Epithelial cell of proximal tubule (primary cell): Measurements from ENCODE around the gene FAM124B. TPM values are rescaled to one million over a fixed set of nuclear protein-coding genes. Genes with fewer than 3 reads are reported as not detected.

Experiments used
- DNase-seq: peaks from one replicate; pipeline ENCODE4 v3.0.0-alpha.2; 2011; ENCODE audit warnings: low read depth
- H3K4me3 ChIP-seq: 2 replicates; pipeline ENCODE4 v1.5.1; 2011; ENCODE audit warnings: low read depth, mild to moderate bottlenecking, low read length
- total RNA-seq: library from RNA; depleted of rRNA; stranded (reverse); fragments of >200 nt; gene quantifications from 2 replicates; pipeline ENCODE4 v1.2.3, GENCODE V29; 2015
- TF ChIP-seq, protein P1 (sequence below): conservative IDR thresholded peaks from 2 replicates; pipeline ENCODE4 v1.5.1; 2012; ENCODE audit warnings: low read depth, mild to moderate bottlenecking, low read length

FAM124B gene
- total RNA-seq, 1 donor from 2014 or later = not detected

DNA sequence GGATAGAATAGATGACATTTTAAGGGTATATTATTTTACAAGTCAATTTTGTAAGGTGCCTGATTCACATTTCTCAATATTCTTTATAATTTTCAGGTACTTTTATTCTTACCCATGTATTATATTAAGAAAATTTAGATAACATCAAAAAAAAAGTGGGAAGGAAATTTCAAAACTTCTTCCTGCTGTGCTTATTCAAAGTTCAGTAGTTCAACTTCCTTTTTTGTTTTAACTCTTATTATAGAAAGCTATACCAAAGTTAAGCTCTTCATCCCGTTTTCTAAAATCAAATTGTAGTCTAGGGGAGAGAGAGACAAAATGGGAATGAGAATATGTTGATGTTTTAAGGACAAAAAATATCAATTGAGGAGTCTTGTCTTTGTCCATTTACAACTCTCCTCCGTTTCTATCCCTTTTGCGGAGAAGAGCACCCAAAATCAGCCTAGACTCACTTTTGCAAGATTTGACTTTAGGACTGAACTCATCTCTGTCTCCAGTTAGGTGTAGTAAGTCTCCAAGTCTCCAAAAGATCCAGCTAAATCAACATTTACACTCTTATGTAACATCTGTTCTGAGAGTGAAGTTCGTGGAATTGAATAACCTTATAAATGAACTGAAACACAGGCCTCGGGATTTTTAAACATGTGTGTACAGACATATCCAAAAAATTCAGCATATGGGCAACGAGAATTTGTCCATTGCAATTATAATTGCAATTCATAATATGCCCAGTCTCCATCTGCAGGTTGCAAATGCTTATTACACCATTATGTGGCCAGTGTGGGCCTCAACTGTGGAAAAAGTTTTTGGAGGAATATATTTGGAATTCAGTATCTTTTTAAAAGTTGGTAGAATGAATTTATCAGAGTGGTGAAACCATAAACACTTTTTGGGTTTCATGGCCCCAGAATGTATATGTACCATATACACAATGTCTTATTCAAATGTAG lies 23.9 kb downstream of the FAM124B start:
- H3K4me3 ChIP-seq = no peak overlapping the region
- no peak for DNase-seq
- TF ChIP-seq, protein P1, sequence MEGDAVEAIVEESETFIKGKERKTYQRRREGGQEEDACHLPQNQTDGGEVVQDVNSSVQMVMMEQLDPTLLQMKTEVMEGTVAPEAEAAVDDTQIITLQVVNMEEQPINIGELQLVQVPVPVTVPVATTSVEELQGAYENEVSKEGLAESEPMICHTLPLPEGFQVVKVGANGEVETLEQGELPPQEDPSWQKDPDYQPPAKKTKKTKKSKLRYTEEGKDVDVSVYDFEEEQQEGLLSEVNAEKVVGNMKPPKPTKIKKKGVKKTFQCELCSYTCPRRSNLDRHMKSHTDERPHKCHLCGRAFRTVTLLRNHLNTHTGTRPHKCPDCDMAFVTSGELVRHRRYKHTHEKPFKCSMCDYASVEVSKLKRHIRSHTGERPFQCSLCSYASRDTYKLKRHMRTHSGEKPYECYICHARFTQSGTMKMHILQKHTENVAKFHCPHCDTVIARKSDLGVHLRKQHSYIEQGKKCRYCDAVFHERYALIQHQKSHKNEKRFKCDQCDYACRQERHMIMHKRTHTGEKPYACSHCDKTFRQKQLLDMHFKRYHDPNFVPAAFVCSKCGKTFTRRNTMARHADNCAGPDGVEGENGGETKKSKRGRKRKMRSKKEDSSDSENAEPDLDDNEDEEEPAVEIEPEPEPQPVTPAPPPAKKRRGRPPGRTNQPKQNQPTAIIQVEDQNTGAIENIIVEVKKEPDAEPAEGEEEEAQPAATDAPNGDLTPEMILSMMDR = peak; percentile 39

- H3K4me3 ChIP-seq = no peak overlapping the region
- DNase-seq = no peak
- TF ChIP-seq, protein P1 = no peak
Measured at GRCh38 chr2:224372641-224373040, 29.3 kb downstream of the FAM124B start.

- DNase-seq = no peak
- TF ChIP-seq, protein P1 = peak; percentile 73
- no peak overlapping the region for H3K4me3 ChIP-seq
Measured at GRCh38 chr2:224369028-224369632, 32.8 kb downstream of the FAM124B start.

GRCh38 chr2:224366267-224366844 lies 35.6 kb downstream of the FAM124B start:
- TF ChIP-seq, protein P1 = no peak
- no peak overlapping the region for H3K4me3 ChIP-seq
- no peak for DNase-seq

DNA sequence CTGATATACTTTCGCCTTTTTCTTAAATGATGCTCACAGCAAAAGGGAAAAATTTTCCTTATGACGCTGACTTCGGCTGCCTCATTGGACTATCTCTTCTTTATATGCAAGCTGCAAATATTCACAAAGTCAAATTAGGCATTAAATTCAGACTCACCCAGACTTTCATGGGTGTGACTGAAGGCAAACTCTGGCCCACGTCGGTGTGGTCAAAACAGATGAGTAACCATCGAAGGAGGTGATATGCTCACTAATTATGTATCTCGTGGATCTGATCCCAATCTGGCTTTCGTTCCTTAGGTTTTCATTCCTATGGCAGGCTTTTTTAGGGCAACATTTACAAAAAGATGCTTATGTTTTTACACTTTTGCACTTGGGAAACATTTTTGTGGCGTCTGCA lies 36.6 kb downstream of the FAM124B start:
- no peak for DNase-seq
- H3K4me3 ChIP-seq = no peak overlapping the region
- TF ChIP-seq, protein P1 = no peak

GRCh38 chr2:224363281-224363680 lies 38.6 kb downstream of the FAM124B start:
- DNase-seq = no peak
- TF ChIP-seq, protein P1 = peak; percentile 15
- no peak overlapping the region for H3K4me3 ChIP-seq
